GDM1 (cell line): ENCODE results near the gene WSB1.
"Not testable (repeated sequence)": the region's sequence is repeated elsewhere in the genome, so short reads cannot be mapped to it uniquely, and the experiment has no call there.

Experiments used
- DNase-seq: peaks from one replicate; lab custom pipeline; 2025; lab: John Stamatoyannopoulos, UW

Gene WSB1, protein sequence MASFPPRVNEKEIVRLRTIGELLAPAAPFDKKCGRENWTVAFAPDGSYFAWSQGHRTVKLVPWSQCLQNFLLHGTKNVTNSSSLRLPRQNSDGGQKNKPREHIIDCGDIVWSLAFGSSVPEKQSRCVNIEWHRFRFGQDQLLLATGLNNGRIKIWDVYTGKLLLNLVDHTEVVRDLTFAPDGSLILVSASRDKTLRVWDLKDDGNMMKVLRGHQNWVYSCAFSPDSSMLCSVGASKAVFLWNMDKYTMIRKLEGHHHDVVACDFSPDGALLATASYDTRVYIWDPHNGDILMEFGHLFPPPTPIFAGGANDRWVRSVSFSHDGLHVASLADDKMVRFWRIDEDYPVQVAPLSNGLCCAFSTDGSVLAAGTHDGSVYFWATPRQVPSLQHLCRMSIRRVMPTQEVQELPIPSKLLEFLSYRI

DNA sequence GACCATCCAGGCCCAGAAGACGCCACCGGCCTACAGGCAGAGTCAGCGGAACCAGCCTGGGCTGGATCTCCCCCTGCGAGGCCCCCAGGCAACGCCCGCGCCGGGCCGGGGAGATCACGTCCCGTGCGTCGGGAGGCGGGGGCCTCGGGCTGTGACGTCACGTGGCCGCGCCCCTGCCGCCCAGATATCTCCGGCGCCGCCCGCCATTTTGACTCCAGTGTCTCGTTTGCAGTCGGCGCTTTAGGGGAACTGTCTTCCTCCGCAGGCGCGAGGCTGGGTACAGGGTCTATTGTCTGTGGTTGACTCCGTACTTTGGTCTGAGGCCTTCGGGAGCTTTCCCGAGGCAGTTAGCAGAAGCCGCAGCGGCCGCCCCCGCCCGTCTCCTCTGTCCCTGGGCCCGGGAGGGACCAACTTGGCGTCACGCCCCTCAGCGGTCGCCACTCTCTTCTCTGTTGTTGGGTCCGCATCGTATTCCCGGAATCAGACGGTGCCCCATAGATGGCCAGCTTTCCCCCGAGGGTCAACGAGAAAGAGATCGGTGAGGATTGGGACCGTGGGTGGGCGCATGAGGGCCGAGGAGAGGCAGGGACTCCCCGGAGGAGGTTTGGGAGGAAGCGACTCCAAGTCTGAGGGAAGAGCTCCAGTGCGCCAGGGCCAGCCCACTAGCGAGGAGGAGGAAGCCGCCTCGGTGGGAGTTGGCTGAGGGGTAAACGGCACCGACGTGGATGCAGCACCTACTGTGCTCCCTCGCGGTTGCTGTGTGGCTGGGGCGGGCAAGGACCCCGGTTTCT lies at the start of gene WSB1:
TSS of gene WSB1 (plus strand) at position 217 of the 791 bp plus-strand sequence. CDS start at position 499, 282 bp downstream.
- DNase-seq: peak; percentile 92

DNA sequence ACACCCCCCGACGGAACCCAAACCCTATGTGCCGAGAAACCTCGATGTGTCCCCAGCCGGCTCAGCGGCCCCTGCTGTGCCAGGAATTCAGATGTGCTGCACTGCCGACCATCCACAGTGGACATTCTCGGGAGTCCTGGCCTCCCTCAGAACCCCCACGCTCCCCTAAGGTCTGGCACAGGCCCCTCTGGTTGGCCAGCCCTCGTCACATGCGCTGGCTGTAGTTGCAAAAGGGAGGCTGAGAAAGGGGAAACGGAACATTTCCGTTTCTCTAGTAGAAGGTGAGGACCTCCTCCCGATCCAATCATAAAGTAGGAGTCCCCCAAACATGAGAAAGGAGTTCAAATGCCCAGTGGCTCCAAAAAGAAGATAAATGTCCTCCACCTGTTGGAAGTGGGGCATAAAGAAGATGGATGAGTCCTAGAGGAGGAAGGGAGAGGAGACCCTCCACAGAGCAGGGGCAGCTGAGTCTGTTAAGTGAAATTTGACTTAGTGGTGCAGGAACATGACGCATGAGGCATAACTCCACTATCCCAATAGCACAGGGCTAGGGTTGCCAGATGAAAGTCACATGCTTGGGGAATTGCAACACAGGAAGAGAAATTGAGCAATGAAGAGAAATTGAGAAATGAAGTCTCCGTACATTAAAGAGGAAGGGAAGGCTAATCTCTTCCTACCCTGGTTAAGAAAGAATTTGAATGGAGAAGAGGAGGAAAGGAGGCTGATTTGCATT lies 49.3 kb upstream of the WSB1 start:
- DNase-seq: no peak

DNA sequence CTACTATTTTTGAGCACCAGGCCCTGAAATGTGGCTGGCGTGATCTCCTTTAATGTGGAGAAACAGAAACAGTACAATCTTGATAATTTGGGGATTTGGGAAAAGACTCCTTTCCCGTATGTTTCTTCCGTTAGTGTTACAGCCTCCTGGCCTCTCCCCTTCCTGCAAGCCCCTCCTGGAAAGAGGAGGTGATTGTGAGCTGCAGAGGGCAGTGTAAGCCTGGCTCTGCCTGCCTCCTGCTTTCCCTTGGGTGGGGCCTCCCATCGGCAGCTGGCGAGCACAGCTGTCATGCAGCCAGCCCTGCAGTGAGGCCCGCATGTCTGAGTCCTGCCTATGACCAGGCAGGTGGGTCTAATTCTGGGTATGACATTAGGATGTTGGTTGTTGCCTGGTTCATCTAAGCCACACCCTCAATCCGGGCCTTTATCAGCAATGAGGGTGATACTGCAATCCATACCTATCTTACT lies 48.7 kb upstream of the WSB1 start:
- peak; percentile 52 for DNase-seq

DNA sequence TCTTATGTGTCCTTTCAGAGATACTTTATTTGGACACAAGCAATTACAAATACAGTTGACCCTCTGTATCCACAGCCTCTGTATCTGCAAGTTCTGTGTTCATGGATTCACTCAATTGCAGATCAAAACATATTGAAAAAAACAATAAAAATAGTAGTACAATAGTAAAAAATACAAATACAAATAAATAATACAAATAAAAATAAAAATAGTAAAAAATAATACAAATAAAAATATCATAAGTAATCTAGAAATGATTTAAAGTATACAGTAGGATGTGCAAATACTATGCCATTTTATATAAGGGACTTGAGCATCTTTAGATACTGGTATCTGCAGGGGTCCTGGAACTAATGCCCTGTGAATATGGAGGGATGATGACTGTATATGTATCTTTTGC lies 47.4 kb upstream of the WSB1 start:
- no peak for DNase-seq

DNA sequence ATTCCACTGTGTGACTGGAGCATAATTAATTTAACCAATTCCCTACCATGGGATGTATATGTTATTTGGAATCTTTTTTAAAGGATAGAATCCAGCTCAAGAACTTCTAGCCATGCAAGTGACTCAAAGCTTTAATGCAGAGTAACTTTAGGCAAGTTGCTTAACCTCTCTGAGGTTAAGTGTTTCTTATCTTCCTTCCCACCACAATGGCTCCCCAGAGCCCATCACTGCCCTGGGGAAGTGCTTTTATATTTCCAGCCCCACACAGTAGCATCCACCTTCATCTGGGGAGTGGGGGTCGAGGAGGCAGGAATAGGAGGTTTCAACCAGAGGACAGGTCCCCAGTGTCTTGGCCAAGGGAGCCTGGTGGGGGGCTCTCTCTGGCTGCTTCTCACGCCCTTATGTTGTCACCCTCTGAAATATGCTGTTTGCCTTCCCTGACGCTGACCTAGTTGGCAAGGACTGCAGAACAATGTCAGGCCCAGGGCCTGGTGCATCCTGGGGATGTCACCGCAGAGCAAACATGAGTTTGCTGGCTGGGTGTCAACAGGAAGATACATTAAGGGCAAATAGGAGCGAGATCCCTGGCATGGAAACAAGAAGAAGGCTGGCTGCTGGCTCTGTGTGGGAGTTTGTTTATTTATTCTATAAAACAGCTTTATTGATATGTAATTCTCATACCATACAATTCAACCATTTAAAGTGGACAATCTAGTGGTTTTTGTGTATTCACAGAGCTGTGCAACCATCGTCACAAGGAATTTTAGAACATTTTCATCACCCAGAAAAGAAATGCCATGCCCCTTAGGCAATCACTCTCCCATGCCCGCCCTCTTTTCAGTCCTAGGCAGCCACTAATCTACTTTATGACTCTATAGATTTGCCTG lies 46.6 kb upstream of the WSB1 start:
- DNase-seq: no peak

DNA sequence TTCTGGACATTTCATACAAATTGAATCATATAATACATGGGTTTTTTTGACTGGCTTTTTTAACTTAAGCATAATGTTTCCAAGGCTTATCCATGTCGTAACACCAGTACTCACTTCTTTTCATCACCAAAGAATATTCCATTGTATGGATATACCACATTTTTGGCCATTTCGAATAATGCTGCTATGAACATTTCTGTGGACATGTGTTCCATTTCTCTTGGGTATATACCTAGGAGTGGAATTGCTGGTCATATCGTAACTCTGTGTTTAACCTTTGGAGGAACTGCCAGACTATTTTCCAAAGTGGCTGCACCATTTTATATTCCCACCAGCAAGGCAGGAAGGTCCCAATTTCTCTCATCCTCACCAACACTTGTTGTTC lies 46.0 kb upstream of the WSB1 start:
- no peak for DNase-seq

DNA sequence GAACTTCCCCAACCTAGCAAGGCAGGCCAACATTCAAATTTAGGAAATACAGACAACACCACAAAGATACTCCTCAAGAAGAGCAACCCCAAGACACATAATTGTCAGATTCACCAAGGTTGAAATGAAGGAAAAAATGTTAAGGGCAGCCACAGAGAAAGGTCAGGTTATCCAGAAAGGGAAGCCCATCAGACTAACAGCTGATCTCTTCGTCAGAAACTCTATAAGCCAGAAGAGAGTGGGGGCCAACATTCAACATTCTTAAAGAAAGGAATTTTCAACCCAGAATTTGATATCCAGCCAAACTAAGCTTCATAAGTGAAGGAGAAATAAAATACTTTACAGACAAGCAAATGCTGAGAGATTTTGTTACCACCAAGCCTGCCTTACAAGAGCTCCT lies 43.1 kb upstream of the WSB1 start:
- DNase-seq: not testable (repeated sequence)

DNA sequence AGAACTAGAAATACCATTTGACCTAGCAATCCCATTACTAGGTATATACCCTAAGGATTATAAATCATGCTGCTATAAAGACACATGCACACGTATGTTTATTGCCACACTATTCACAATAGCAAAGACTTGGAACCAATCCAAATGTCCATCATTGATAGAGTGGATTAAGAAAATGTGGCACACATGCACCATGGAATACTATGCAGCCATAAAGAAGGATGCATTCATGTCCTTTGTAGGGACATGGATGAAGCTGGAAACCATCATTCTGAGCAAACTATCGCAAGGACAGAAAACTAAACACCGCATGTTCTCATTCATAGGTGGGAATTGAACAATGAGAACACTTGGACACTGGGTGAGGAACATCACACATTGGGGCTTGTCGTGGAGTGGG lies 39.1 kb upstream of the WSB1 start:
- not testable (repeated sequence) for DNase-seq

DNA sequence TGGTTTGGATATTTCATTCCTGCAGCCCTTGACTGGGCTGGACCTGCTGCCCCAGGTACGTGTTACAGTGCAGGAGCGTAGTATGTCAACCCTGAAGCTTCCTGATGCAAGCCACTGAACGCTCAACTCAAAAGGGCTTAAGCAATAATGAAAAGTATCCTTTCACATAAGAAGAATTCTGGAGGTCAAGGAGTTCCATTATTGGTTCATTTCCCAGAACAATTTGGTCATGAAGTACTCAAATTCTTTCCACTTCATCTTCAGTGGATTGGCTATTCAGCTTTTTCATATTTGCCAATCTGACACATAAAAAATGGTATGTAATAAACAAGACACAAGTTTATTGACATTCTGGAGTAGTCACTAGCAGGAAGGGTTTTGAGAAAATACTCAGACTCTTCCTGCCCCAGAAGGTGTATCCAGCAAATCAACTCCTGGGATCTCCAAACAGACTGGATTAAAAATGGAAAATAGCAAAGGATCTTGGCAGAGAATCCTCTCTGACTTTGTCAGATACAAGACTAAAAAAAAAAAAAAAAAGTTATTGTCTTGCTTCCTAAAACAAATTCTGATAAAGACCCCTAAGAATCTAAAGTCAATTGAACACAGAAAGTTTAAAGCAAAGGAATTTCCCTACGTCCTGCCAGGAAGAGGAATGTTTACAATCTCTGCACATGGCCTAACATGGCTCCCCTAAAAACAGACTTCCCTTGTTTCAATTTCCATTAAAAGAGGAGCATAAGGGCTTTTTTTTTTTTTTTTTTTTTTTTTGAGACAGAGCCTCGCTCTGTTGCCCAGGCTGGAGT lies 37.5 kb upstream of the WSB1 start:
- no peak for DNase-seq

DNA sequence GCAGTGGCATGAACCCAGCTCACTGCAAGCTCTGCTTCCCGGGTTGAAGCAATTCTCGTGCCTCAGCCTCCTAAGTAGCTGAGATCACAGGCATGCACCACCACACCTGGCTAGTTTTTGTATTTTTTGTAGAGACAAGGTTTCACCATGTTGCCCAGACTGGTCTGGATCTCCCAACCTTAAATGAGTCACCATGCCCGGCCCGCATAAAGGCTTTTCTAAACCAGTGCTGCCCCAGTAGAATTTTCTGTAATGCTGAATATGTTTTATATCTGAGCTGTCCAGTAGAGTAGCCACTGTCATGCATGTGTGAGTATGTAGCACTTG lies 36.9 kb upstream of the WSB1 start:
- no peak for DNase-seq

DNA sequence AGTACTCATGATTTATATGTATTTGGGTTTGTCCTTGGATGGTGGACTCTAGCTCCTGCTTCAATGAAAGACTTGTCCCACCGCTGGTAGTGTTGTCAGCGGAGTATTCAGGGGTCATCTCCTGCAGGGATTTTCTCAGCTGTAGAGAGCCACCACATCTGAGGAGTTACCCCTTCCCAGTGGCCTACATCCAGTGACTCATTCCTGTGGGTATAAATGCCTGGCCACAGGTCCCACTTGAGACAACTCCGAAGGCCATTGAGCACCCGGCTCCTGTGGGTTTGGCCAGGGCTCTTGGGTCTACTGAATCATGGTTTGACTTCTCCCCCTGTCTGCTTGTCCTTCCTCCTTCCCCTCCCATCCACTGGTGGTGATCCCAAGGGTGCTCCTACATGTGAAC lies 34.6 kb upstream of the WSB1 start:
- DNase-seq: no peak

DNA sequence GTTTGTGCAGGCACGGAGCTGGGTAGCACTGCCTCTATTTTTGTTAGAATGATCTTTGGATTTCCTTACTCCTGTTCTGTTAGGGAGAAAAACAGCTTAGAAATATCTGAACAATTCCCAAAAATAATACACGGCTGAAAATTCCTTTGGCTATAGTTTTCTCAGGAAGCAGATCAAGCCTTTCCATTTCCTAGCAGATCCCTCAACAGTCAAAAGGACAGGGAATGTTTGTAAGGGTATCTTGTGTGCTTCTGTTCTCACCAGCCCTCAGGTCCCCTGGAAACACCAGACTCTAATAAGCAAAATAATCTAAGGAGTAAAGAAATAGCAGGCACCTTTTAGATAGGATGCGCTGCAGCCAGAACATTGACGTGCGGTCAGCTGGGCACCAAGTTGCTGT lies 30.5 kb upstream of the WSB1 start:
- no peak for DNase-seq

DNA sequence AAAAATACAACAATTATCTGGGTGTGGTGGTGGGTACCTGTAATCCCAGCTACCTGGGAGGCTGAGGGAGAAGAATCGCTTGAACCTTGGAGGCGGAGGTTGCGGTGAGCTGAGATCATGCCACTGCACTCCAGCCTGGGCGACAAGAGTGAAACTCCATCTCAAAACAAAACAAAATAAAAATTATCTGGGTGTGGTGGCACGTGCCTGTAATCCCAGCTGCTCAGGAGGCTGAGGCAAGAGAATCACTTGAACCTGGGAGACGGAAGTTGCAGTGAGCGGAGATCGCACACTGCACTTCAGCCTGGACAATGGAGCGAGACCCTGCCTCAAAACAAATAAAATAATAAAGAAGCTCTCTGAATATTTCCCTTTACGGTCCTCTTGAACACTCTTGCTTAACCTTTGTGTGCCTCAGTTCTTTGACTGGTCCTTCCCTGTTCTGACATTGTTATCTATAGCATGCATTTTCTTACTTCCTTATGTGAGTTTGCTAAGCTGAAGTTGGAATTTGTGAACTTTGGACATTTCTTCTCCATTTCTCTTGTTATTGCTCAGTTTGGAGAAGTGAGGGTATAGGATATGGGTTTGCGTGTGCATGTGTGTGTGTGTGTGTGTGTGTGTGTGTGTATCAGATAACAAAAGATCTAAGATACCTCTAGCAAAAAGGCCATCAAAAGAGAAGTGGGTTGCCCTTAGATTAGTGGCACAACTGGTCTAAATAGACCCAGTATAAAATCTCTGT lies 29.7 kb upstream of the WSB1 start:
- peak; percentile 29 for DNase-seq

DNA sequence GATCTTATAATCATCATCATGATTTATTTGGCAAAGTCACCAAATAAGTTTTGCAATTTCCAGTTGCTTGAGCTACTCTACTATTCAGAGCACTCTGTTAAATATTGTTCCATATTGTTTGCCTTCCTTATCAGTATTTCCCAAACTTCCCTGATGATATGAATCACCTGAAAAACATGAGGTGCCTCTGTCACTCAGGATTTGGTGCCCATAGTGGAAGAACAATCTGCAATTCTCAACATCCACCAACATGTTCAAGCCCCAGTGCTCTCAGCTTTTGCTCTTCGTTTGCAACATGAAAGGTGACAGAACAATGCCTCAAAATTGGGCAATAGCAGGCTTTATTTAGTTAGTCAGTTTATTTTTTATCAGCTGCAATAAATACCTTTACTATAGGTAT lies 28.6 kb upstream of the WSB1 start:
- no peak for DNase-seq

DNA sequence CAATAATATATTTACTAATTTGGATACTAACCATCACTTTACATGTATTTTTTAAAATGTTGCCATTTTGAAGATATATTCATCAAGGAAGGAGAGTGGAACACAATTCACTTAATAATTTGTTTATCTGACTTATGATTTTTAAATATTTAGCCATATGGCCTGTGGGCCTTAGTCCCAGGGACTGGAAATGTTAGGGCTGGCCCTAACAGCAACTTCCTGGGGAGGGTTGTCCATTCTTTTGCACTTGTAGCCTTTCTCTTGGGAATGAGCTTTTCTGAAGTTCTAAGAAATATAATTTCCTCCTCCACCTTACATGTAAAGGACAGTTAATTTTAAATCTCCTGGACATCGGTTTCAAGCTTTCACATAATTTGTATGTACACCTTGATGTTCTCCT lies 27.7 kb upstream of the WSB1 start:
- DNase-seq: no peak

DNA sequence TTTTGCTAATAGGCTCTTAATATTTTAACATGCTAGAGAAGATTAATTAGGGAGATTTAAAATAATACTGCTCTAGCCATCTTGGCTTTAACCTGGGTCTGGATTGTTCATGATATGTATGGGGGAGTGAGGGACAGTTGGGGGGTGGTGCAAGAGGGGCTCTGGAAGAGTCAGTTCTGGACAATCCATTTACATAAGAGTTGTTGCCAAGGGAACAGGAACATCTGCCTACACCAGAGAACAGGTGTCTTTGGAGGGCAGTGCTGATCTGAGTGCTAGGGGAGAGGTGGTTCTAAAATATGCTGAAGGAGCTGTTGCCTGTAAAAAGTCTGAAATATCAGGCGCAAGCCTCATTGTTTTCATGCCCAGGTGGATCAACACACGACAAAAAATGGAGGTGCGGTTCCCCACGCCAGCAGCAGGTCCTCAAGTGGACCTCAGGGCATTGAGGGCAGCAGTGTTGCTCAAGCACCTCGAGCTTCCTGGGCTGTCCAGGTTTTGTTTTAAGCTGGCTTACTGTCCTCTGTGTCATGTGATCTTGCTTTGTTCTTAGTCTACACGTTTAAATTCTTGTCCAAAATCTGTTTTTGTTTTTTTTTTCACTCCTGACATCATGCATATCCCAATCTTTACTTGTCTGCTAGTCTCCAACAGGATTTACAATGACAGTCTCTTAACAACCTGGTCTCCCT lies 25.4 kb upstream of the WSB1 start:
- no peak for DNase-seq

DNA sequence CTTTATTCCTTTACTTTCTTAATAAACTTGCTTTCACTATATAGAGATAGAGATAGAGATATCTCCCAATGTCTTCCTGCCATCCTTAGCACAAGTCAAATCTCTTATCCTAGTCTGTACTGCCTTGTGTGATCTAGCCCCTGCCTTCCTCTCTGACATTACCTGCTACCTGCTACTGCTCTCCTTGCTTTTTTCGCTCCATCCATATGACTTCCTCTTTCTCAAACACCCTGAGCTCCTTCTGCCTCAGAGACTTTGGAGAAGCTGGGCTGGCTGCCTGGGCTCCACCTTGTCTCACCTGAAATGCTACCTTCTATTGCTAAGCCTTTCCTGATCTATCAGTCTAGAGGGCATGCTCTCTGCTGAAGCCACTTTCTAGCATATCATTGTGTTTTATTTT lies 24.7 kb upstream of the WSB1 start:
- DNase-seq: no peak

DNA sequence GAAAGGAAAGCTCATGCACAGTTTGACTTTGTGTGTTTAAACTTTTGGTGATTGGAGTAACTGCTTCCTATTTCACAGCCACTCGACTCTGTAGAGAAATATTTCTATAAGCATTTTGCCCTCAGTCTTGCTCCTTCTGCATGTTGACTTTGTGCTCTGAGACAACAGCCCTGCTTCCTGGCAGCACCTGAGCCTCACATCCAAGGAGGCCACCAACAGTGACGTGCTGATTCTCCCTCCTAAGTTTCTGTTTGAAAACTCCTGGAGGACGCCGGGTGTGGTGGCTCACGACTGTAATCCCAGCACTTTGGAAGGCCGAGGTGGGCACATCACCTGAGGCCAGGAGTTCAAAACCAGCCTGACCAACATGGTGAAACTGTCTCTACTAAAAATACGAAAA lies 23.9 kb upstream of the WSB1 start:
- DNase-seq: no peak

DNA sequence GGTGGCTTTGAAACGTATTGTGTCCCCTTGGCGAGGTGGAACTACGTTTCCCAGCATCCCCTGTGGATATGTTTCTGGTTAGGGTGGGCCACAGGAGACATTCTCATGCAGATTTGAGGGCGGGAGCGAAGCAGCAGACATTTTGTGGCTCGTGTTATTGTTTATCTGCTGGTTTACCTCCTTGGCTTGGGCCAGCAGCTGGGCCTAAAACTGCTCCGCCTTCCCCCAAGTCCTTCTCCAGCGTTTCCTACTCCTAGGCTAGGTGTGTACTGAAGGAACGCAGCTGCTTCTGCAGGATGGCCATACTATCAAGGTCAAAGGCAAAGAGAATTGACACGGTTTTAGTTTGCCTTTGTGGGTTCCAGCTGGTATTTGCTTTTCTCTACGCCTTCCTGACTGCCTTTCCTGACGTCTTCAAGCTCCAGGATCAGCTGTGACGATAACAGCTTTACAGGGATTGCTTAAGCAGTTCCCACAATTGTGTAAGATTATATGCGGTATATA lies 17.2 kb upstream of the WSB1 start:
- no peak for DNase-seq
